SJCRH30 (cell line): ENCODE results near the gene UBALD2. TPM values are rescaled to one million over a fixed set of nuclear protein-coding genes. Genes with fewer than 3 reads are reported as not detected.
"Not testable (repeated sequence)": the region's sequence is repeated elsewhere in the genome, so short reads cannot be mapped to it uniquely, and the experiment has no call there.

Source experiments
- DNase-seq, 2 experiments: peaks; one replicate each; pipeline ENCODE4 v3.0.0-alpha.2; 2015 to 2020
- H3K27ac ChIP-seq: fragments of 250-450 bp; sonication (Bioruptor Pico); 2 replicates; pipeline ENCODE4 v1.5.1; 2020; ENCODE audit warnings: mild to moderate bottlenecking, moderate library complexity
- H3K27me3 ChIP-seq: fragments of 250-450 bp; sonication (Bioruptor Pico); 2 replicates; pipeline ENCODE4 v1.5.1; 2020; ENCODE audit warnings: mild to moderate bottlenecking, moderate library complexity
- H3K36me3 ChIP-seq: fragments of 250-450 bp; sonication (Bioruptor Pico); 2 replicates; pipeline ENCODE4 v1.5.1; 2020; ENCODE audit warnings: mild to moderate bottlenecking, moderate library complexity
- H3K4me1 ChIP-seq: fragments of 250-450 bp; sonication (Bioruptor Pico); 2 replicates; pipeline ENCODE4 v1.5.1; 2020; ENCODE audit warnings: mild to moderate bottlenecking, moderate library complexity
- H3K4me3 ChIP-seq: fragments of 250-450 bp; sonication (Bioruptor Pico); 2 replicates; pipeline ENCODE4 v1.5.1; 2020; ENCODE audit warnings: mild to moderate bottlenecking, moderate library complexity
- H3K9me3 ChIP-seq: fragments of 250-450 bp; sonication (Bioruptor Pico); replicated peaks from 2 replicates; pipeline ENCODE4 v1.5.1; 2020; ENCODE audit warnings: mild to moderate bottlenecking, moderate library complexity
- total RNA-seq: library from RNA; depleted of rRNA; stranded (reverse); fragments of >200 nt; shearing (Covaris generic); gene quantifications from 2 replicates; pipeline ENCODE4 v1.2.3, GENCODE V29; 2014; rRNA removed

The UBALD2 gene
- total RNA-seq, 1 experiment from 2014 or later = 41.9 TPM

DNA sequence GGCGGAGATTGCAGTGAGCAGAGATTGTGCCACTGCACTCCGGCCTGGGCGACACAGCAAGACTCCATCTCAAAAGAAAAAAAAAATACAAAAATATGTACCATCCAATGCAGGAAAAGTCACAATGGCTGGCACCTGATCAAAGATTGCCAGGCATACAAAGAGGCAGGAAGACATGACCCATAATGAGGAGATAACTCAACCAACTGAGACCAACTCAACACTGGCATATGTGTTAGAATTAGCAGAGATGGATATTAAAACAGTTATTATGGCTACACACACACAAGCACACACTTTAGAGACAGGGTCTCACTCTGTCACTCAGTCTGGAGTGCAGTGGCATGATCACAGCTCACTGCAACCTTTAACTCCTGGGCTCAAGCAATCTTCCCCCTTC, 32.3 kb downstream of the UBALD2 start:
- no peak overlapping the region for H3K27ac ChIP-seq
- no peak for DNase-seq
- no peak overlapping the region for H3K4me3 ChIP-seq
- no peaks in the 10 kb centered on the region for H3K9me3 ChIP-seq
- H3K36me3 ChIP-seq = no peaks in the 10 kb centered on the region
- no peaks in the 10 kb centered on the region for H3K27me3 ChIP-seq
- H3K4me1 ChIP-seq = 0 out of 2 replicates have a peak, but pooled peaks cover 2% of the 10 kb centered on the region

DNA sequence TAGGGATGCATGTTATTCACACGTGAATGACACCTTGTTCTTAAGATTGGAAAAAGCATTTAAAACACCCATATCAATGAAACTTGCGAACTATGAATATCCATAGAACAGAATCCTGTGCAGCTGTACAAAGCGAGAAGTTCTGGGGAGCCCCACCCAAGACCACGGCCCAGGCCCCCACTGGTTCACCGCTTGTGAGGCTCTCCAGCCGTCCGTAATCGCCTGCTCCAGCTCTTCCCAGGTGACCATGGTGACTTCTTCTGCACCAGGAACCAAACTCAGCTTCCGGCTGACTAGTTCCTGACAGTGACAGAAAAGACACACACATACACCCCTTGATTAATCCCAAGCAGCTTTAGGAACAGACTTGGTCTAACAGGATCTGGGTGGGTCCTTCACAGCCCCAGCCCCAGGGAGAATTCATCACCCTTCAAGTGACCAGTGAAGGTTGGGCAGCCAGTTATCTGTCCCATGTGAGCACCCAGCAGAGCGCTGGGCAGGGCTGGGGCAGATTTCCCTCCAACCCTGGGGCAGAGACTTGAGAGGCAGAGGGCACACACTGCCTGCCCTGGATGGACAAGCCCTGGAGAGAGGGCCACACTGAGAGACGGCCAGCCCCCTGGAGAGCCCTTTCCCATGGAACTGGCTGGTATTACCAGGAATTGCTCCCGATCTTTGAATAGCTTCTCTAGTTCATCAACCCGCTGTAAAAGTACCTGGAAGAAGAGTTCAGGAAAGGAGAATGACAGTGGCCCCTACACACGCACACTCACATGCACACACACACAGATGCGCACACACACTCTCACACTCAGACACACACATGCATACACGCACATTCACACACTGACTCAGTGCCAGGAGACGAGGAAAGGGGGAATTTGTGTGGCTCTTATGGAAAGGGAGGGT, 39.3 kb downstream of the UBALD2 start:
- H3K36me3 ChIP-seq = peaks cover 14% of the 10 kb centered on the region
- H3K4me1 ChIP-seq = no peaks in the 10 kb centered on the region
- H3K9me3 ChIP-seq = no peaks in the 10 kb centered on the region
- no peak overlapping the region for H3K27ac ChIP-seq
- H3K27me3 ChIP-seq = no peaks in the 10 kb centered on the region
- no peak overlapping the region for H3K4me3 ChIP-seq
- no peak for DNase-seq

DNA sequence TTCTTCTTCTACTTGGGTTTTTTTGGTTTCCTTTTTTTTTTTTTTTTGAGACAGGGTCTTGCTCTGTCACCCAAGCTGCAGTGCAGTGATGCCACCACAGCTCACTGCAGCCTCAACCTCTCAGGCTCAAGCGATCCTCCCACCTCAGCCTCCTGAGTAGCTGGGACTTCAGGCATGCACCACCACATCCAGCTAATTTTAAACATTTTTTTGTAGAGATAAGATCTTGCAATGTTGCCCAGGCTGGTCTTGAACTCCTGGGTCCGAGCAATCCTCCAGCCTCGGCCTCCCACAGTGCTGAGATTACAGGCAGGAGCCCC, 39.9 kb downstream of the UBALD2 start:
- H3K4me1 ChIP-seq, H3K4me3 ChIP-seq, H3K27me3 ChIP-seq, H3K27ac ChIP-seq, H3K9me3 ChIP-seq, DNase-seq: not testable (repeated sequence)
- peaks cover 15% of the 10 kb centered on the region for H3K36me3 ChIP-seq

DNA sequence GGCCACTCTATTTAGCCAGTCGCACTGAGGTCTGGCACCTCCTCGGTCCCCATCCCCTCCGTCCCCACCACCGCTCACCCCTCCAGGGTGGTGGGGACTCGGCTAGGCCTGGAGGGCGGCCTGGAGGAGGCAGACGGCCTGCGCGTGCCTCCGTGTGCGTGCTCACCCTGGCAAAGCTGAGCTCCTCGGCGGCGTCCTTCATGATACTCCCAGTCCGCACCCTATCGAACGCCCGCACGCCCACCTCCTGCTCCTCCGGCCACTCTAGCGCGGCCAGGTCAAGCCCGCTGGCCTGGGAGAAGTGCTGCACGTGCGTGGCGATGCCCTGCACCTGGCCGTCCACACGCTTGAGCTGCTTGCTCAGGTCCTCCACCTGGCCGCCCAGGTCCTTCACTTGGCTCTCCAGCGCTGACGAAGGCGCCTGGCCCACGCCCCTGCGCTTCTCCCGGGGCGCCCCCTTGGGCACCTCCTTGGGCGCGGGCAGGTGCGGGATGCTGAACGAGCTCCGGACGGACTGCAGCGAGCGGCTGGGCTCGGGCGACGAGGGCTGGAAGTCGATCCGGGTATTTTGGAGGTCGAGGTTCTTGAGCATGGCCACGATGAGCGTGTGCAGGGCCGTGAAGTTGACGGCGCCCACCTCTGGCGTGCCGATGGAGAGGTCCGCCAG, 42.3 kb downstream of the UBALD2 start:
- Histone ChIP-seq H3K4me1 (no peaks in the 10 kb centered on the region), H3K9me3 (no peaks in the 10 kb centered on the region), H3K4me3 (no peak overlapping the region), H3K36me3 (peaks cover 22% of the 10 kb centered on the region), H3K27me3 (no peaks in the 10 kb centered on the region), H3K27ac (no peak overlapping the region)
- DNase-seq = no peak

DNA sequence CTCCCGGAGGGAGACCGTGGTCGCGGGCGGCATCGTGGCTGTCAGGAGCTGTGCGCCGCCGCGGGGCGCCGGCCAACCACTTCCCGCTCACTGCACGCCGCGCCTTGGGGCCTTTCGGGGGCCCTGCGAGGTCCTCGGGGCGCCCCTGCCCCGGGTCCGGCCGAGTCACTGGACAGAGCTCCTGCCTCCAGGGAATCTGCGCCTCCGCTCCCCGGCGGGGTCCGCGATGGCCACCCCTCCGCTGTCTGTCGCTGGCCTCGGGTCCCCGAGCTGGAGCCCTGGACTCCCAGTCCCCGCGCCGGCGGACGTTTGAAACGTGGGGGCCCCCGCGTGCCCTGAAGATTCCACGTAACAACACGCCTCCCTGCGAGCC, 42.8 kb downstream of the UBALD2 start, which contains the start of gene QRICH2:
Gene QRICH2 (minus strand): TSS at position 311 of the 373 bp plus-strand sequence. CDS start 278 bp downstream, at position 33.
- H3K36me3 ChIP-seq = peaks cover 27% of the 10 kb centered on the region
- H3K27me3 ChIP-seq = no peaks in the 10 kb centered on the region
- no peak within 1 kb of the TSS for H3K4me3 ChIP-seq
- H3K9me3 ChIP-seq = no peaks in the 10 kb centered on the region
- no peak within 1 kb of the TSS for H3K27ac ChIP-seq
- DNase-seq = no peak
- H3K4me1 ChIP-seq = no peaks in the 10 kb centered on the region

DNA sequence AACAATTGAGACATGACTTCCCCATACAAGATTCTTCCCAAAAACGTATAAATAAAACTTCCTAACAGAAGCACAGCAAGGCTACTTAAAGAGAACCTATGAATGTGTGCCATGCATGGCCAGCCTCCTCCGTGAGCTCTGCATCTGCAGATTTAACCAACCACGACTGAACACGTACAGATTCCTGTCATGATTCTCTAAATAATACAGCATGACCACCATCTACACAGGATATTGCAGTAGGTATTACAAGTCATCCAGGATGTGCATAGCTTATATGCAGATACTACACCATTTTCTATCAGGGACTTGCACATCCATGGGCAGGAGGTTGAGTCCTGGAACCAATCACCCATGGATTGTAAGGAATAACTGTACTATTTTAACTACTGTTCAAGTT, 44.3 kb downstream of the UBALD2 start:
- Histone ChIP-seq H3K36me3 (peaks cover 37% of the 10 kb centered on the region), H3K4me3 (no peak overlapping the region), H3K9me3 (no peaks in the 10 kb centered on the region), H3K27ac (no peak overlapping the region), H3K27me3 (no peaks in the 10 kb centered on the region), H3K4me1 (no peaks in the 10 kb centered on the region)
- DNase-seq = no peak

DNA sequence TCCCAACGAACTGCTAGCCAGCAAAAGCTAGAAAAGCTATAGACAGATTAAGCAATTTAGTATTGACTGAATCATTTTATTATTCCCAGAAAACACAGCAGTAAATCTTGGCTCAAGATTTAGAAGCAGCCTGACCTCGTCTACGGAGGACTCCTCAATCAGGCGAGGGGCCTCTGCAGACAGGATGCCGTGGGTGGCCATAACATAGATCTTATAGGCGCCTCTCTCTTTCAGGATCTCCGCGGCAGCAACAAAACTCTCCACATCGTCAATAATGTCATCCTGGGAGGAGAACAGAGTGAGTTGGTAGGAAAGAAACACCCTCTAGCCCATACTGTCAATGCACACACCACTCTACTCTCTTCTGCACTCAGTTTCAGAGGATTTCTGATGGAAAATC, 47.6 kb downstream of the UBALD2 start:
- DNase-seq = no peak
- H3K36me3 ChIP-seq = peaks cover 51% of the 10 kb centered on the region
- H3K27me3 ChIP-seq = no peaks in the 10 kb centered on the region
- no peak overlapping the region for H3K4me3 ChIP-seq
- no peaks in the 10 kb centered on the region for H3K4me1 ChIP-seq
- H3K9me3 ChIP-seq = no peaks in the 10 kb centered on the region
- H3K27ac ChIP-seq = no peak overlapping the region

DNA sequence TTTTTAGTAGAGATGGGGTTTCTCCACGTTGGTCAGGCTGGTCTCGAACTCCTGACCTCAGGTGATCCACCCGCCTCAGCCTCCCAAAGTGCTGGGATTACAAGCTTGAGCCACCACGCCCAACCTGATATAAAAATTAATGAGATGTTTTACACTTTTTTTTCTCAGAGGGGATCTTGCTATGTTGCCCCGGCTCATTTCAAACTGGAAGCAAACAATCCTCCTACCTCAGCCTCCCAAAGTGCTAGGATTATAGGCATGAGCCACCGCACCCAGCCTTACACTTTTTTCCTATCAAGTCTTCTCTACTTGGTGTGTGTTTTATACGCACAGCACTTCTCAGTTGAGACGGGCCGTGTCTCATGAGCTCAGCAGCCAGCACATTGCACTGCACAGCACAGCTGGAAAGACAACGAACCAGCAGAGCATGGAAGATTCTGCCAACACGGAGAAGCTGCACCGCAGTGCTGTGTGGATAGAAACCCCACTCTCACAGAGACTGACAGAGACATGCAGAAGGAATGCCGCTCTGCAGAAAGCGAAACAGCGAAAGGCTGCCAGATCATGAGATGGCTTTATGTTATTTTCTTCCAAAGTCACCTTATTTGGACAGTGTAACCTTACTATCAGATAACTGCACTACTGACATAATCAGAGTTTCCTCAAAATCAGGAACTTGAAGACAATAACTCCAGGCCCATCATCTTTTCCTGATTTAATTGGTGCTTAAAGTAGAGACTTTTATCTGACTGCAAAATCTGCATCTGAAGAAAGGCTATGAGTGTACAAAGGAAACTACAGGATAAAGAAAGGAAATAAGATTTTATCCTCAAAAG, 49.5 kb downstream of the UBALD2 start:
- peaks cover 41% of the 10 kb centered on the region for H3K36me3 ChIP-seq
- H3K27ac ChIP-seq = no peak overlapping the region
- no peaks in the 10 kb centered on the region for H3K9me3 ChIP-seq
- no peak for DNase-seq
- H3K4me1 ChIP-seq = no peaks in the 10 kb centered on the region
- no peaks in the 10 kb centered on the region for H3K27me3 ChIP-seq
- no peak overlapping the region for H3K4me3 ChIP-seq

DNA sequence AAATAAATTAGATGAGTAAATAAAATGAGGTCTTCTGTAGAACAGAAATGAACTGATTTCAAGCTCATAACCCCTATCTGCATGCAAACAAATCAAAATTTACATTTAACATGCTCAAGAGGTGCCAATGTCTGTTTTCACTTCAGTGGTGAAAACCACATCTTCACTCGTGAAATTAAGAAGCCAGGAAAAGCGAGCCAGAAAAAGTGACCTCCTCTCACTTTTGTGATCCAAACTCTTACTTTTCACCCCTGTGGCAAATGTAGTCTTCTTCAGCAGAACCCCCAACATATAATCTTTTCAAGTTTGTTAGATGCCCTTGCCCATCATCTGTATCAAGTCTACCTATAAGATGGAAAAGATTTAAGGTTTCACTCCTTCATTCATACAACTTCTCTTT, 52.4 kb downstream of the UBALD2 start:
- Histone ChIP-seq H3K4me3 (no peak overlapping the region), H3K27me3 (no peaks in the 10 kb centered on the region), H3K27ac (no peak overlapping the region), H3K4me1 (no peaks in the 10 kb centered on the region), H3K36me3 (peaks cover 43% of the 10 kb centered on the region), H3K9me3 (no peaks in the 10 kb centered on the region)
- DNase-seq = no peak

DNA sequence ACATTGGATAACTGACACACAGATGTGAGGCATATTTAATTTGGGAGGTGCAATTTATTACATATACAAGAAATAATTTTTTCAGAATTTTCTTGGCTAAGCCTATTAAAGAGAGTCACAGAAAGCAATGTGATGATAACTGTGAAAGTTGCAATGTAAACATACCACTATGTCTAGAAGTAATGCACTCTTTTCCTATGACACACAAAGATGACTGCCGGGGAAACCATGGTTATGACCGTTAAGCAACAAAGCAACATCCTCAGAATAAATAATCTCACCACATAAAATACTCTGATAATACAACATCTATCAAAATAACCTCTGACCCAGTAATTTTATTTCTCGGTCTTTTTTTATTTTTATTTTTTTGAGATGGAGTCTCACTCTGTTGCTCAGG, 53.4 kb downstream of the UBALD2 start:
- H3K9me3 ChIP-seq = no peaks in the 10 kb centered on the region
- no peak for DNase-seq
- no peak overlapping the region for H3K4me3 ChIP-seq
- H3K4me1 ChIP-seq = no peaks in the 10 kb centered on the region
- H3K36me3 ChIP-seq = peaks cover 41% of the 10 kb centered on the region
- H3K27me3 ChIP-seq = no peaks in the 10 kb centered on the region
- no peak overlapping the region for H3K27ac ChIP-seq

Other genes starting within 250 kb of the UBALD2 start
- gene EVPL, start 238.0 kb upstream of the UBALD2 start, total RNA-seq = 0.63 and 1.1 TPM in 2 replicates
- 58.7 and 60.0 TPM in 2 replicates for gene SRP68, start 192.8 kb upstream of the UBALD2 start, total RNA-seq
- gene GALR2, start 190.6 kb upstream of the UBALD2 start, total RNA-seq = 0.06 TPM in 1 of 2 replicates, not detected in the other
- 0.14 and 0.25 TPM in 2 replicates for gene ZACN, start 186.2 kb upstream of the UBALD2 start, total RNA-seq
- 101 and 106 TPM in 2 replicates for gene EXOC7, start 161.6 kb upstream of the UBALD2 start, total RNA-seq
- gene FOXJ1, start 124.1 kb upstream of the UBALD2 start, total RNA-seq = 0.10 and 0.23 TPM in 2 replicates
- 3.3 and 3.5 TPM in 2 replicates for gene RNF157, start 24.9 kb upstream of the UBALD2 start, total RNA-seq
- gene QRICH2, start 42.9 kb downstream of the UBALD2 start, total RNA-seq = 2.7 and 3.5 TPM in 2 replicates
- 69.3 and 70.0 TPM in 2 replicates for gene PRPSAP1, start 88.6 kb downstream of the UBALD2 start, total RNA-seq
- gene SPHK1, start 119.3 kb downstream of the UBALD2 start, total RNA-seq = 5.4 and 5.8 TPM in 2 replicates
- 40.9 and 41.5 TPM in 2 replicates for gene UBE2O, start 187.8 kb downstream of the UBALD2 start, total RNA-seq
- gene AANAT, start 202.3 kb downstream of the UBALD2 start, total RNA-seq = 0.24 and 0.58 TPM in 2 replicates
- gene RHBDF2, start 236.1 kb downstream of the UBALD2 start, total RNA-seq = 2.4 and 2.5 TPM in 2 replicates